Type B pancreatic cell (in vitro differentiated cells): ENCODE measurements around the gene ZNF835. TPM values are rescaled to one million over a fixed set of nuclear protein-coding genes. Genes with fewer than 3 reads are reported as not detected.

Source experiments
- DNase-seq: peaks from one replicate; pipeline ENCODE4 v3.0.0; 2021; ENCODE audit warnings: mixed read lengths; ENCODE audit not compliant: unreplicated experiment; ENCODE audit errors: extremely low spot score
- H3K27ac Mint-ChIP-seq: 2 replicates; pipeline ENCODE4 v1.8.0; 2021; ENCODE audit warnings: mild to moderate bottlenecking, mixed read lengths
- H3K27me3 Mint-ChIP-seq: 2 replicates; pipeline ENCODE4 v1.8.0; 2021; ENCODE audit warnings: mixed read lengths
- H3K36me3 Mint-ChIP-seq: 2 replicates; pipeline ENCODE4 v1.8.0; 2021; ENCODE audit warnings: mixed read lengths
- H3K4me1 Mint-ChIP-seq: one replicate; pipeline ENCODE4 v1.8.0; 2021; ENCODE audit warnings: mixed read lengths; ENCODE audit not compliant: unreplicated experiment
- H3K4me3 Mint-ChIP-seq: 2 replicates; pipeline ENCODE4 v1.8.0; 2021; ENCODE audit warnings: mild to moderate bottlenecking, mixed read lengths
- H3K9me3 Mint-ChIP-seq: 2 replicates; pipeline ENCODE4 v1.8.0; 2021; ENCODE audit warnings: mixed read lengths
- long read RNA-seq: library from polyadenylated mRNA; unstranded; transcript quantifications from one replicate; pipeline ENCODE4 v2.0.0, GENCODE V29; 2020
- total RNA-seq: library from RNA; stranded (reverse); gene quantifications from 2 replicates; pipeline ENCODE4 v1.2.1, GENCODE V29; 2021; ENCODE audit warnings: low replicate concordance
- TF ChIP-seq, protein P1 (sequence below): fragments of 200-600 bp; sonication (generic); conservative IDR thresholded peaks from 2 replicates; pipeline ENCODE4 v1.5.0; 2021; ENCODE audit warnings: antibody characterized with exemption, mild to moderate bottlenecking

Gene ZNF835
- total RNA-seq, result 0.12 and 0.74 TPM in 2 replicates
- long read RNA-seq, result 0 reads

DNA sequence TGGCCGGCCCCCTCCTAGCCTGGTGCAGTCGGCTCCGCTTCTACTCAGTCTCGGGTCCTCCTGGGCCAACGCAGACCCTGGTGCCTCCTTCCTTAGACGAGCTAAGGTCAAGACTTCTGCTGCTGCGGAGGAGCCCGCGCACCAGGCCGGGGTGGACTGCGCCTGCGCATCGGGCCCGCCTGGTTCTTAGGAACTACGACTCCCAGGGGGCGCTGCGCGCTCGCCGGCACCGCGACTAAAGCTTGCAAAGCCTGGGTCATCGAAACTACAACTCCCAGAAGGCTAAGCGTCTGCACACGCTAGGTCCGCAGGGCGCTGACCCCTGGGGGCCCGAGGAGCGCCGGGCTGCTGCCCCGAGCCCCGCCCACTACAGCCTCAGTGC is at the start of gene ZNF835:
Gene ZNF835 (minus strand): TSS at position 145 of the 382 bp plus-strand sequence. CDS start 6,559 bp downstream, outside the sequence.
- no peak for DNase-seq
- TF ChIP-seq, protein P1, sequence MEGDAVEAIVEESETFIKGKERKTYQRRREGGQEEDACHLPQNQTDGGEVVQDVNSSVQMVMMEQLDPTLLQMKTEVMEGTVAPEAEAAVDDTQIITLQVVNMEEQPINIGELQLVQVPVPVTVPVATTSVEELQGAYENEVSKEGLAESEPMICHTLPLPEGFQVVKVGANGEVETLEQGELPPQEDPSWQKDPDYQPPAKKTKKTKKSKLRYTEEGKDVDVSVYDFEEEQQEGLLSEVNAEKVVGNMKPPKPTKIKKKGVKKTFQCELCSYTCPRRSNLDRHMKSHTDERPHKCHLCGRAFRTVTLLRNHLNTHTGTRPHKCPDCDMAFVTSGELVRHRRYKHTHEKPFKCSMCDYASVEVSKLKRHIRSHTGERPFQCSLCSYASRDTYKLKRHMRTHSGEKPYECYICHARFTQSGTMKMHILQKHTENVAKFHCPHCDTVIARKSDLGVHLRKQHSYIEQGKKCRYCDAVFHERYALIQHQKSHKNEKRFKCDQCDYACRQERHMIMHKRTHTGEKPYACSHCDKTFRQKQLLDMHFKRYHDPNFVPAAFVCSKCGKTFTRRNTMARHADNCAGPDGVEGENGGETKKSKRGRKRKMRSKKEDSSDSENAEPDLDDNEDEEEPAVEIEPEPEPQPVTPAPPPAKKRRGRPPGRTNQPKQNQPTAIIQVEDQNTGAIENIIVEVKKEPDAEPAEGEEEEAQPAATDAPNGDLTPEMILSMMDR, result no peak
- Mint-ChIP-seq H3K27me3 (no peaks in the 10 kb centered on the region), H3K4me1 (no peaks in the 10 kb centered on the region), H3K27ac (no peak within 1 kb of the TSS), H3K4me3 (peak within 1 kb of the TSS; percentile 60), H3K36me3 (no peaks in the 10 kb centered on the region), H3K9me3 (no peaks in the 10 kb centered on the region)

DNA sequence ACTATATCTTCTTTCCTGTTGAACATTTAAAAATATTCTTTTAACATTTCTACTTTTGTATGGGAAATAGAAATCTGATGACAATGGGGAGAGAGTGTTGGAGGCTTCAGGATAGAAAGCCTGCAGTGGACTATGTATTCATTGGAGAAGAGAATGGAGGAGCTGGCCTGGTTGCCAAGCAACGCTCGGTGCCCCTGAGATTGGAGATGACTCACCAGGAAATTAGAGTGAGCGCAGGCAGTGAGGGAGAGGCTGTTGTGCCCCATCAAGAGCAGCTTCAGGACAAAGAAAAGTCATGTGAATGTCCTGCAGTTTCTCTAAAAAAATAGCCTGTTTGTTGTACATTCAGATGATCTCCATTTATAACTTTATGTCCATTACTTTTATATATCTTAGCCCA is 48.7 kb upstream of the ZNF835 start:
- Mint-ChIP-seq H3K36me3 (no peaks in the 10 kb centered on the region), H3K4me3 (no peak overlapping the region), H3K27me3 (no peaks in the 10 kb centered on the region), H3K4me1 (no peaks in the 10 kb centered on the region), H3K27ac (no peak overlapping the region), H3K9me3 (peaks cover 14% of the 10 kb centered on the region)
- TF ChIP-seq, protein P1, result no peak
- no peak for DNase-seq

DNA sequence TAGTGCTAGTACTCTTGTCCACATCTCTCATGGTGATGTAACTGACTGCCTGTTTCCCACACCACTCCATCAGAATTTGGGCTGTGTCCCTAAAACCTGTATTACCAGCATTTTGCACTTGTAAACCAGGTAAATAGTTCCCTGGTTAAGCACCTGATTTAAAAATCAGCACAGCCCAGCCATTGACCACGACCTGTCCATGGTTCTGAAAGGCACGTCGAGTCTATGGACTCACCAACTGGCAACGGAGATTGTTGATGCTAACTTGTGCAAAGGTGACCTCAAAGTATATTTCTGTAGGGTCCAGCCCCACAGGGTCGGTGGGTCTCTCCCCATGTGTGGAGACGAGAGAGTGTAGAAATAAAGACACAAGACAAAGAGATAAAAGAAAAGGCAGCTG is 46.7 kb upstream of the ZNF835 start:
- no peaks in the 10 kb centered on the region for H3K36me3 Mint-ChIP-seq
- DNase-seq, result no peak
- H3K27ac Mint-ChIP-seq, result no peak overlapping the region
- H3K4me3 Mint-ChIP-seq, result no peak overlapping the region
- peaks cover 7% of the 10 kb centered on the region for H3K9me3 Mint-ChIP-seq
- no peaks in the 10 kb centered on the region for H3K27me3 Mint-ChIP-seq
- TF ChIP-seq, protein P1, result no peak
- no peaks in the 10 kb centered on the region for H3K4me1 Mint-ChIP-seq

DNA sequence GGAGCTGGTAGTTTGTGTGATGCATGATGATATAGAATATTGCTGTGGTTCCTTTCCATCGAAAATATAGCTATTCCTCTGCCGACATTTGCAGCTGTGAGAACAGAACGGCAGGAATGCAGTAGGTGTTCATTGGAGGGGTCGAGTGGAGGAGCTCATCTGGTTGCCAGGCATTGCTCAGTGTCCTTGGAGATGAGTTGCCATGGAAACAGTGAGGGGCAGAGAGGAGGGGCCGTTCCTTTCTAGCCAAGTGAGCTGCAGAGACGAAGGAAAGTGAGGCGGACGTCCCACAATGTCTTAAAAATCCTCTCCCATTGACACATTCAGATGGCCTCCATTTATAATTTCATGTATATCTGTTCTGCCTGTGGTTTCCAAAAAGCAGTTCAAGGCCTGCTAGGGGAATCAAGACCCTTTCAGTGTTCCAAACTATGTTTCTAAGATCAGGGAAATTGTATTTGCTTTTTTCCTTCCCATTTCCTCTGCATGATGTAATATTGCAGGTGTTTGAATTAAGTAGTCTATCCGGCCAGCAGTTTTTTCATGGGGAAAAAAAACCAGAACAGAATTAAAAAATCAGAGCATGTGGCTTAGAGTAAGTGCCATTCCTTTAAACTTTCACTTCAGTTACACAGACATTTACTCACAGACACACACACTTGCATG is 41.2 kb upstream of the ZNF835 start:
- H3K36me3 Mint-ChIP-seq, result no peaks in the 10 kb centered on the region
- no peak overlapping the region for H3K4me3 Mint-ChIP-seq
- H3K9me3 Mint-ChIP-seq, result peaks cover 15% of the 10 kb centered on the region

DNA sequence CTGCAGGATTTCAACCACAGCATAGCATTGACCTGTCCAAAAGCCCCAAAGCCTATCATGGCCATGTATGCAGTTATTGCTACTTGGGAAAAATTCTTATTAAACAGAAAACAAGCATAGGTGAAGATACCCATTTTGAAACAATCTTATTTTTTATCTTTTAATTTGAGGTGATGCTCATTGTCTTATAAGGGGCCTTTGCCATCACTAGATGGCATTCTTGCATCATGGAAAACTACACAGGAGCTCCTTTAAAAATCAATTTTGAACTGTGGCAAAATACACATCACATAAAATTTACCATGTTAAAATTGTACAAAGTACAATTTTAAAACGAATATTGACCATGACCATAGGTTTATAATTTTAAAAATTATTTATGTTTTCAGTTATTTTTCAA is 38.9 kb upstream of the ZNF835 start:
- peaks cover 22% of the 10 kb centered on the region for H3K9me3 Mint-ChIP-seq
- DNase-seq, result no peak
- H3K4me3 Mint-ChIP-seq, result no peak overlapping the region

More for the DNA sequence above, 41.2 kb upstream of the ZNF835 start:
- no peaks in the 10 kb centered on the region for H3K4me1 Mint-ChIP-seq
- no peak overlapping the region for H3K27ac Mint-ChIP-seq
- DNase-seq, result no peak
- TF ChIP-seq, protein P1, result no peak
- H3K27me3 Mint-ChIP-seq, result no peaks in the 10 kb centered on the region

More for the DNA sequence above, 38.9 kb upstream of the ZNF835 start:
- TF ChIP-seq, protein P1, result no peak
- H3K36me3 Mint-ChIP-seq, result no peaks in the 10 kb centered on the region
- no peaks in the 10 kb centered on the region for H3K27me3 Mint-ChIP-seq
- no peaks in the 10 kb centered on the region for H3K4me1 Mint-ChIP-seq
- no peak overlapping the region for H3K27ac Mint-ChIP-seq
